ENCODE data around the gene SPESP1.
A peak's percentile ranks its signal among the peaks of the same experiment; 100 is the strongest.
"Not testable (repeated sequence)": the region's sequence is repeated elsewhere in the genome, so short reads cannot be mapped to it uniquely, and the experiment has no call there.

The SPESP1 gene

DNA sequence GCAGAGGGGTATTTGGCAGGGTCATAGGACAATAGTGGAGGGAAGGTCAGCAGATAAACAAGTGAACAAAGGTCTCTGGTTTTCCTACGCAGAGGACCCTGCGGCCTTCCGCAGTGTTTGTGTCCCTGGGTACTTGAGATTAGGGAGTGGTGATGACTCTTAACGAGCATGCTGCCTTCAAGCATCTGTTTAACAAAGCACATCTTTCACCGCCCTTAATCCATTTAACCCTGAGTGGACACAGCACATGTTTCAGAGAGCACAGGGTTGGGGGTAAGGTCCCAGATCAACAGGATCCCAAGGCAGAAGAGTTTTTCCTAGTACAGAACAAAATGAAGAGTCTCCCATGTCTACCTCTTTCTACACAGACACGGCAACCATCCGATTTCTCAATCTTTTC is 33.4 kb downstream of the SPESP1 start:
- DNase-seq (ENCODE audit: low spot score): not testable (repeated sequence)

DNA sequence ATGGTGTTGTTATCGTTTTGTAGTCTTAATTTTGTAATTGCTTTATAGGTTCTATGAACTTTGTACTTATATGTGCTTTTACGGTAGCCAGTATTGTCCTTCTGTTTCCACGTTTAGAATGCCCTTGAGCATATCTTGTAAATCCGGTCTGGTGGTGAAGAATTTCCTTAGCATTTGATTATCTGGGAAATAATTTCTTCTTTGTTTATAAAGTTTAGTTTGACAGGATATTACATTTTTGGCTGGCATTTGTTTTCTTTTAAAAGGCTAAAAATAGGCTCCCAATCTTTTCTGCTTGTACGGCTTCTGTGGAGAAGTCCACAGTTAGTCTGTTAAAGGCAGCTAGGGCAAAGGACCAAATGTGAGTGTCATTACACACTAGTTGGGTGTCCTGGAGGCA is 36.7 kb downstream of the SPESP1 start:
- no peak for DNase-seq (ENCODE audit: low spot score)

DNA sequence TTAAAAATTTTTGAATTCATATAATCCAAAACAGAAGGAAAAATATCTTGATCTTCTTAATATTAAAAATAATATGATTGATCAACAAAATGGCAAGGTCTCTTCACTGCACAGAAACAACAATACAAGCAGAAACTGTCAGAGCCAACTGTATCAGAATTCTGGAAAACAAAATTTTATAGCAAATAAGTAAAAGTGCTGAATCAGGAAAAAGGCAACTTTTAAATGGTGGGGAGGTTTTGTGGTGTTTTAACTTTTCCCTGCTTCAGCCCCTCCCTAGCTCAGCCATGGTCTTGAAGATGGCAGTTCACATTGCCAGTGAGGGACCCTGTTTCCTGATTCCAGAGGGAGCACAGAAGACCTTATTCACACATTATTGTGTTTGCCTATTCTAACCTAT is 37.6 kb downstream of the SPESP1 start:
- no peak for DNase-seq (ENCODE audit: low spot score)

DNA sequence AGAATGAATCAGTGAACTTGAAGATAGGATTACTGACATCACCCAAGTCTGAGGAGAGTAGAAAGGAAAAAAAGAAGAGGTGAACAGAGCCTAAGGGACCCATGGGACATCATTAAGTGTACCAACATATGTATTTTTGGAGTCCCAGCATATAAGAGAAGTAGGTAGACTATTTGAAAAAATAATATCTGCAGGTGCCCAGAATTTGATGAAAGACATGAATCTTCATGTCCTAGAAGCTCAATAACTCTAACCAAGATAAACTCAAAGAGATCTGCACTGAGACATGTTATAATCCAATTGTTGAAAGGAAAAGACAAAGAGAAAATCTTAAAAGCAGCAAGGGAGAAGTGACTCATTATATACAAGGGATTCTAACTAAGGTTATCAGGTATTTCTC is 39.0 kb downstream of the SPESP1 start:
- no peak for DNase-seq (ENCODE audit: low spot score)

DNA sequence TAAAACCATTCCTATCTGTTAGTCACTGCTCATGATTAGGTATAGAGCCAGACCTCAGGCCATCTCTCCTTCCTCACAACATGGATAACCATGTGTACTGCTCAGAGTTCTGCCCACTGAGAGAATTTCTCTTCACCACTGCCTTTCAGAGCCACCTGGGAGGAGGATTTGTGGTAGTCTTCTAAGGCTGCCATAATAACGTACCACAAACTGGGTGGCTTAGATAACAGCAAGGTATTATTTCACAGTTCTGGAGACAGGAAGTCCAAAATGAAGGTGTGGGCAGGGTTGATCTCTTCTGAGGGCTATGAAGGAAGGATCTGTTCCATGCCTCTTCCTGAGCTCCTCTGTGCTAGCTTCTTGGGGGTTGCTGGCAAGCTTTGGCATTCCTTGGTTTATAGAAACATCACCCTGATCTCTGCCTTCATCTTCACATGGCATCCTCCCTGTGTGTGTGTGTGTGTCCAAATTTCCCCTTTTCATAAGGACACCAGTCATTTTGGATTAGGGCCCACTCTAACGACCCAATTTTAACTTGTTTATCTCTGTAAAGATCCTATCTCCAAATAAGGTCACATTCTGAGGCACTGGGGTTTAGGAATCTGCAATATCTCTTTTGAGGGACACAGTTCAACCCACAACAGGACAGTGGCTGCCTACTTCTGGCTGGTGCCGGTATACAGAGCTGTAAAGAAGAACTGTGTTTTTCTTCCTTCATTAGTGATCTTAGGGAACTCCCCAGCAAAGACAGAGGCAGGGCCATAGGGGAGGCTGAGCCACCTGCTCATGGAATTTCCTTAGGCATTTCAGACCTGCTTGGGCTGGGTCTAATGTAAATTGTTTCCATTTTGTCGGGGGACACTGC is 42.1 kb downstream of the SPESP1 start:
- no peak for DNase-seq (ENCODE audit: low spot score)

DNA sequence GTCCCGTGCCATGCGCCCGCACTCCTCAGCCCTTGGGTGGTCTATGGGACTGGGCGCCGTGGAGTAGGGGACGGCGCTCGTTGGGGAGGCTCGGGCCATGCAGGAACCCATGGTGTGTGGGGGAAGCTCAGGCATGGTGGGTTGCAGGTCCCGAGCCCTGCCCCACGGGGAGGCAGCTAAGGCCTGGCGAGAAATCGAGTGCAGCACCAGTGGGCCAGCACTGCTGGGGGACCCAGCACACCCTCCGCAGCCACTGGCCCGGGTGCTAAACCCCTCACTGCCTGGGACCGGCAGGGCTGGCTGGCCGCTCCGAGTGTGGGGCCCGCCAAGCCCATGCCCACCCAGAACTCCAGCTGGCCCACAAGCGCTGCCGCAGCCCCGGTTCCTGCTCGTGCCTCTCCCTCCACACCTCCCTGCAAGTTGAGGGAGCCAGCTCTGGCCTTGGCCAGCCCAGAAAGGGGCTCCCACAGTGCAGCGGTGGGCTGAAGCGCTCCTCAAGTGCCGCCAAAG is 45.4 kb downstream of the SPESP1 start:
- not testable (repeated sequence) for DNase-seq (ENCODE audit: low spot score)

DNA sequence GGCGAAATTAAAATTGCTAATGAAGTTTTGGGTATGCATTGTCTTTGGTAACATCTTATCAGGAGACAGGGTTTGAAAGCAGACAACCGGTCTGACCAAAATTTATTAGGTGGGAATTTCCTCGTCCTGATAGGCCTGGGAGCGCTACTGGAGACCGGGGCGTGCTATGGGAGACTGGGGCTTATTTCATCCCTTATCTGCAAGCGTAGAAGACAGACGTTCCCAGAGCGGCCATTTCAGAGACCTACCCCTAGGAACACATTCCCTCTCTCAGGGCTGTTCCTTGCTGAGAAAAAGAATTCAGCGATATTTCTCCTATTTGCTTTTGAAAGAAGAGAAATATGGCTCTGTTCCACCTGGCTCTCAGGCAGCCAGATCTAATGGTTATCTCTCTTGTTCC is 47.1 kb downstream of the SPESP1 start:
- not testable (repeated sequence) for DNase-seq (ENCODE audit: low spot score)

DNA sequence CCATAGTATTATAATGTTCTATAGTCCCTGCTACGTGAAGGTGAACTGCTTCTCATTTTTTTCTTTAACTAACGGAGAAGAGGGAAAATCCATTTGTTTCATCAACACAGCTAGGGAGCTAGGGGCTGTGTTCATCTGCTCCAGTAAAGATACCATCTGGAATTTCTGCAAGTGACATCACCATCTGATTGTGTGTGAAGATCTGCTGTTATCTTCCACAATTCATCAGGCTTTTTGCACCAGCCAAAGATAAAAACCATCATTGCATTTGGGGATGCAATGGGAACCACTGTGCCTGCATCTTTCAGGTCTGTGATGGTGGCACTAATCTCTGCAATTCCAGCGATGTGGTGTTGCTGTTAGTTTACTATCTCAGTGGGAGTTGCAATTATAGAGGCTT is 48.7 kb downstream of the SPESP1 start:
- DNase-seq (ENCODE audit: low spot score): no peak

DNA sequence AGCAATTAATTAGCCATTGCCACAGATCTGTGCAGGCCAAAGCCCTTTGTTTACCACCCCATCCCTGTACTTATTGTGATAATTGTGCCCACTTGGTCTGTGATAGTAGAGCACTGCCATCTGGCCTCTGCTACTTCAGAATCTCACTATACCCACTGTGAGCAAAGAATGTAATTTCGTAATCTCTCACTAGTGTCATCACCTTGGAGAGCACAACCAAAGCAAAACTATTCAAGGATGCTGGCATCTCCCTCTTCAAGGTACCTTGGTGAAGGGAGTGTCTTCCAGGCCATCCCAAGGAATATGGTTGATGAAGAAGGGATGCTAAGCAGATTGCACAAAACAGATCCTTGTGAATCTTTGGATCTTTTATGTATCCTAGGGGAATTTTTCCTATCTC is 49.5 kb downstream of the SPESP1 start:
- DNase-seq (ENCODE audit: low spot score): no peak

DNA sequence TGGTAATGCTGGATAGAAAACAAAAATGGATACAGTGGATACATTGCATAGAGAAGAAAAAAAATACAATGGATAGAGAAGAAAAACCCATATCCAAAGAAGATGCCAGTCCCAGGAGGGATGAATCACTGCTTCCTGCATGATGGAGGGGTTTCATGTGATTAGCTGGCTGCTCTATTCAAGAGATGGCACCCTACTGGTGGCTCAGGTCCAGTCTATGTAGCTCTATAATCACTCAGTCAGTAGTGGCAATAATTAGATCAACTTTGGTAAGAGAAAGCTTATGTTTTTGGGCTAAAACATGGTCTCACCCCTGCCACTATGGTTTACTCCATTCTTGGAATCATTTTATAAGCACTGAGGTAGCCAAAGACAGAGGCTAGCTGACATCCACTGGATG is 50.5 kb downstream of the SPESP1 start:
- peak; percentile 6 for DNase-seq (ENCODE audit: low spot score)

DNA sequence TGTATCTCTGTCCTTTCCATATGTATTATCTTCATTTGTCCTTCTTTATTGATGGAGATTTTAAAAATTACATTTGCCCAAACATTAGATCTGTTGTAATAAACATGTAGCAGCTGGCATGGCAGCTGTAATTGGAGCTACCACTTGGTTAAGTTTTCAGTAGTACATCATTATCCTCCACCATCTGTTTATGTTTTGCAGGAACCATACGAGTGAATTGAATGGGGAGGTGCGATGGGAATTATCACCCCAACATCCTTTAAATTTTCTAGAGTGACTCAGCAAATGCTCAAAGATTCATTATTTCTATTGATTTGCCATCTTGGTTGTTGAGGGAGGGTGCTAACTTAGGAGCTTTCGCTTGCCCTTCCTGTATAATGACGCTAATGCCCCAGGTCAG is 51.6 kb downstream of the SPESP1 start:
- no peak for DNase-seq (ENCODE audit: low spot score)

DNA sequence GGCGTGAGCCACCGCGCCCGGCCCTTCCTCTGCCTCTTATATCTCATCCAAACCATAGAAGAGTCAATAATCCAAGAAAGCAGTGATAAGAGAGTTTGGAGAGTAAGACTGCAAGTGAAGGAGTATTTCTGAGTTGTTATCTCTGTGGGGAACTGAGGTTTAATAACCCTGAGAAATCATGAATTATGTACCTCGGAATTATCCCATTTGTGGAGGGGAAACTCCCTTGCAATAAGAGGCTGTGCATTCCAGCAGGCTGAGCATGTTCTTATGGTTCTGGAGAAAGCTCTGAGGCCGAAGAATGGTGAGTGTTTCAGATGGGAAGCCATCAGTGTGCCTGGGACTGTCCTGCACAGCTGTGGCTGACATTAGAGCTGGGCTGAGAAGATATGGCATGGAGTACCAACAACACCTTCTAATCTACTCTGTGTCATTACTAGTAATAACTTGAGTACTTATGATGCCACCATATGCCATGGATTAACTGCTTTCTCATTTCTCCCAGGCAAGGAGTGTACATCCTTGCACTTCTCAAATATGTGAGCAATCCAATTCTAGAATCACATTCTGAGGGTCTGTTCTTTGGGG is 52.7 kb downstream of the SPESP1 start:
- DNase-seq (ENCODE audit: low spot score): no peak

DNA sequence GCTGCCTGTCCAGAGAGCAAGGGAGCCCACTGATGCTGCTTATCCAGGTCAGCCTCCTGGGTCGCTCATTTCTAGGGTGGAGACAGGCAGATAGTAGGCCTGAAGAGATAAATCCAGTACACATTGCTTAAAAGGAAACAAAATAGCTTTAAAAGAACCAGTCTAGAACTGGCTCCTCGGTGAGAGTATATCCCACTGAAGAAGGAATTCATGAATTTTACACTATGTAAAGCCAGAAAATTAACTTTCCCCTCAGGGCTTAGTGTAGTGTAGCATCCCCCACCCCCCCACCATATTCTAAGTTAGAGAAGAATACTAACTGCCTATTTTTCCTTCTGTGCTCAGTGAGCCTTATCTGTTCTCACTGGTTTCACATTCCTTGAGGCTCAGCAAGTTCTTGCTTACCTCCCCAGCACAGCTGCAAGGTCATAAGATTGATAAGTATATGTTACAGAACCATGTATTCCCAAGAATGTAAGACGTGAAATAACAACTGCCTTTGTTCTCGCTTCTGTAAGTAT is 53.7 kb downstream of the SPESP1 start:
- DNase-seq (ENCODE audit: low spot score): peak; percentile 62

DNA sequence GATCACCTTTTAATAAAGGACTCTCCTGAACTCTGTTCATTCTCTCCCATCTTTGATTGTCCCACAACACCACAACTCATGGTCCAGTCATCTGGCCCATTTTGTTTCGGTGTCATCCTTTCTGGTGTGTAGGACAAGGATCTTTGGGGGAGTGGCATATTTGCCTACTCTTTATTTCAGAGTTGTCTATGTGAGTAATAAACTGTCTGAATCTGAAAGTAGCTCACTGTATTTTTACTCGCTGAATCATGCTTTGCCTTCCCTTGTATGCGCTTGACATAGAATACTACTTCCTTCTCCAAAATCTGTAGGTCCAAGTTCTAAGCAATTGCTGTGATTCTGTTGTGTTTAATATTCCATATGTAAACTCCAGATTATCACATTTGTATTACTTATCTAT is 54.3 kb downstream of the SPESP1 start:
- peak; percentile 10 for DNase-seq (ENCODE audit: low spot score)

DNA sequence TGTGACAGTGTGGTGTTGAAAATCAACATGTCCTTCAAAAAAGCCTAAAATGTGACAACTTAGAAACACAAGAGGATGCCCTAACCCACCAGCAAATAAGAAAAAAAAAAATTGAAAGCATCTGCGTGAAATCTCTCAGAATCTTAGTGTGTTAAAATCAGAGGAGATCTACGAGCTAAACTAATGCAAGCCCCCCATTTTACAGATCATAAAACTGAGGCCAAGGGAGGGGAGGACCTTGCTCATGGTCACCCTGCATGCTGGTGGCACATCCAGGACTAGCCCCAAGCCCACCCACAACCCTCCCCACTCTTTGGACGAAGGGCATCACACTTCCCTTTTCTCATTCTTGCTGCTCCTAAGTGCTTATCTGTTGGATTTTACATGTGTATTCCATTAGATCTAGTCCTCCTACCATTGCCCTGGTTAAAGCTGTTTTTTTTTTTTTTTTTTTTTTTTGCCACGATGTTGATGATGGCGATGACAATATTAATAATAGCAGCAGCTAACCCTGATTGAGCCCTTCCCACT is 55.1 kb downstream of the SPESP1 start:
- no peak for DNase-seq (ENCODE audit: low spot score)

DNA sequence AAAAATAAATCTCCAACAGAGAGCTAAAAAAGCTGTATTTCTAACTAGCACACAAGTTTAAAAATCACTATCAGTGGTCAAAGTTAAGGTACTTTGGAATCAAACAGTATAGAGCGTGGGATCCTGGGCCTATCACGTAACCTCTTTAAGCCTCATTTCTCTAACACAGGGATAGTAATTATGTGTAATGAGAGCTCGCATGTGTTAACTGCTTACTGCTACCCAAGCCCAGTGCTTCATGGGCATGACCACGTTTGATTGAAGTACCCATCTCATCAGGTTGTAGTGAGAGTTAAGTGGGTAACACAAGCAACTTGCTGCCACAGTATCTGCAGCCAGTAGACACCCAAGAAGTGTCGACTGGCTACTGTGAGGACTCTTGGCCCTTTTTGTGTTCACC is 56.0 kb downstream of the SPESP1 start:
- DNase-seq (ENCODE audit: low spot score): no peak

DNA sequence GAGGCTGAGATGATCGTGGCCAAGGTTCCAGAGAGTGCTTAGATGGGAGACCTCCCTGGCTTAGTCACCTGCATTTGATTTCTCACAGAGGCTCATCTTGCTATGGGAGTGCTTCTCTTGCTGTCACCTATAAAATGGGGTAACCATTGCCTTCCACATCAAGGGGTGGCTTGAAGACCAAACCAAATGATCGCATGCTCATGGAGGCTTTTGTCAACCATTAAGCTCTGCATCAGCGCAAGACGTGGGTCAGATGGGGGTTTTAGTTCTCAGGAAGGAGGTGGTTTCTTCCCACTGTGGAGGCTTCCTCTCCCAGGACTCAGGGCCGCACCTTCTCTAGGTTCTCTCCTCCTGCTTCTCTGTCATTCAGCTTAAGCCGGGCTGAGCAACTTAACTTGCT is 56.8 kb downstream of the SPESP1 start:
- DNase-seq (ENCODE audit: low spot score): no peak

DNA sequence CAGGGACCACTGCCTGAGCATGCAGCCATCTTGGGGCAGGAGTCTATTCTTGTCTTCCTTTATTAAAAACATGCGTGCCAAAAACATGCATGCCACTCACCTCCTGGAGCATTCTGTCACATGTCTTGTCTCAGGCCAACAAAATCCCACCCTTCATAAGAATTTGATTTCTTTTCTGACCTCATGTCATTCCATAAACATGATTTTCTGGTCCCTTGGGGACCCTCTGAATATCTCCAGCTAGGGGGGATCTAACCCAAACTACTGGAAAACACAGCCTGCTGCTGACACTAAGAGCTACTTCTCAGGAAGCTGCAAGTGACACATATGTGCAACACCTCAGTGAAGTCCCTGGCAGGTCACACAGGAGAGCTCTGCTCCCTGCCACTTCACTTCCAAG is 57.4 kb downstream of the SPESP1 start:
- DNase-seq (ENCODE audit: low spot score): no peak

DNA sequence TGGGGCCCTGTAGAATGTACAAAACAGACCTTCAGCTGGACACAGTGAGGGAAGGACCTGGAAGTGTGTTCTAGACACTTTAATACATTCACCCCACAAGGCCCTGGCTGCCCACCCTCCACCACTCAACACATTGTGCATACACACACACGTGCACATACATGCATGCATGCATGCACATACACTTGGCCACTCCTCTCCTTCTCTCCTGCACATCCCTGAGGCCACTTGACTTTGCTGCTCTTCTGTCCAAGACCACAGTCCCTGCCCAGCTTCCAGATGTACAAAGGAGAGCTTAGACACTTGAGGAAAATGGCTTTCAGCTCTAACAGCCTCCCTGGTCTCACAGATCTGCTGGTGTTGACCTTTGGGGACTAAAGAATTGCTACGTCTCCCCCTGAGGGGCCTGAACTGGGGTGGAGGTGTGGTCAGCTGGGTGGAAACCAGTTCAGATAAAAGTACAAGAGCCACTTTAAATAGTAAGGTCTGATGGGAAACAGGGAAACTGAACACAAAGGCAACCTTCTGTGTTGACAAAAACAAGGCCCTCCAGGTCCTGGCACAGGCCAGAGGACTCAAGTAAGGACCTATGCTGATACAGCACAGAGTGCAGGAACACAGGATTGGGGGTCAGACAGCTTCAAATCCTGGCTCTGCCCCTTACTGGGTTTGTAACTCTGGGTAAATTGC is 59.4 kb downstream of the SPESP1 start:
- no peak for DNase-seq (ENCODE audit: low spot score)

DNA sequence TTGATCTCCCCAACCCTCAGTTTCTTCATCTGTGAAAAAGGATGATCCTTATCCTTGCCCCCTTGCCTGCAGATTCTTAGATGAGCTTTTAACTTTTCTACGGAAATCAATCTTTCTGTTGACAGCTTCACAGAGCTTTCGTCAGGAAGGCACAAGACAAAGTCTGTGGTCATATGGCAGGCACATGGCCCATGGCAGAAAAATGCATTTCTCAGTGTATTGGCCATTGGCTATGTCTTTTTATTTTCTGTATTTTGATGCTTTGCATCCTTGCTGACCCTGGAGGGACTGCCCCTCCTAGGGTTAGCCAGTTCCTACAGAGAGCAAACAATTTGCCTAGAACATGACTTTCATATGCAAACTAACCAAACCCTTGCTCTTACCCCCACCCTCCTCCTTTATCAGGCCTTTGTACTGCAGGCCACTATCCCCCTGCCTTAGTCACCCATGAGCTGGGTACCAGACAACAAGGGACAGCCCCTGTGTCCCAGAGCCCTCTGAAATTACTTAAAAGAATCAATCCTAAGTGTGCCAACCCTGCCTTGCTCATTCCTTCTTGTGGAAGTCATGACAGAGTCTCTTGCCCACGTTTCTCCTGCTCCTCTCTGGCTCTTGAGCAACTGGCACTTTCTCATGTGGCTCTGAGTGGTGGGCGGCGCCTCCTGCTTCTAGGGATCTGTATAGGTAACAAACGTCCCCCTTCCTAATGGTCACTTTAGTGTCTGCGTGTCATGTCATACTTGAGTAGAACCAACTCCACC is 60.1 kb downstream of the SPESP1 start:
- DNase-seq (ENCODE audit: low spot score): no peak

DNA sequence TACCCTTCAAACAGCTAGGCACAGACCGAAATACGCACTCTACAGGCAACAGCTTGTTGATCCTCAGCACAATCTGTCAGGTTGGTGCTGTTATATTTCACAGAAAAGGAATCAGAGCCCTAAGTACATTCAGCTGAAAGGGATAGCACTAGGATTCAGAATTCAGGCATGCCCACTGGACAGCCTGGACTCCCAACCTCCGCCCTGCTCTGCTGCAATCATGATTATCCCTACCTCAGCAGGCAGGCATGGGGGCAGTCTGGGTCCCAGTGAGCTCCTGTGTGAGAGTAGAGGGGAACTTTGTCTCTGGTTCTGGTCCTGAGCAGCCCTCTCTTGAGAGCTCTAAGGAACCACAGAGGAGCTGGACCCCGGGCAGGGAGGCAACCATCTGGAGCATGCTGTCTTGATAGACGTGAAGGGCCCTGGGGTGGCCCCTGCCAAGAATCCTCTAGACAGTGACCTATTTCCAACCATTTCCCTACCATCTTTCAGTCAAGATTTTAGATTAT is 60.7 kb downstream of the SPESP1 start:
- no peak for DNase-seq (ENCODE audit: low spot score)

DNA sequence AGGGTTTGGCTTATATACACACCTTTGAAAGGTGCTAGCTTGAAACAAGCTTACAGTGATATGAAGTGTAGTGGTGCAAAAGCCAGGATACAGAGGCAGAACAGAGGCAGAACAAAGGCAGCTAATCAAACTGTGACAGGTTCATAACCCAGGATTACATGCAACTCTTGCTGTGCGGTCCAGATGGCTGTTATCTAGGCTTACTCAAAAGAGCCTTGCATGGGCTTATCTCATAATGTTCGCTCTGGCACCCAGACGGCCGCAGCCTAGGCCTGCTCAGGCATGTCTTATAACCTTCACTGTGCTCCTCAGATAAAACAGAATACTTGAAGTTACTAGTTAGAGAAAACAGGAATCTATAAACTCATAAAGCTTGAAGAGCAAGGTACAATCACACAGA is 61.4 kb downstream of the SPESP1 start:
- no peak for DNase-seq (ENCODE audit: low spot score)

Data from kidney tubule cell (primary cell).